ENCODE results near the gene SH3GL1.

DNA sequence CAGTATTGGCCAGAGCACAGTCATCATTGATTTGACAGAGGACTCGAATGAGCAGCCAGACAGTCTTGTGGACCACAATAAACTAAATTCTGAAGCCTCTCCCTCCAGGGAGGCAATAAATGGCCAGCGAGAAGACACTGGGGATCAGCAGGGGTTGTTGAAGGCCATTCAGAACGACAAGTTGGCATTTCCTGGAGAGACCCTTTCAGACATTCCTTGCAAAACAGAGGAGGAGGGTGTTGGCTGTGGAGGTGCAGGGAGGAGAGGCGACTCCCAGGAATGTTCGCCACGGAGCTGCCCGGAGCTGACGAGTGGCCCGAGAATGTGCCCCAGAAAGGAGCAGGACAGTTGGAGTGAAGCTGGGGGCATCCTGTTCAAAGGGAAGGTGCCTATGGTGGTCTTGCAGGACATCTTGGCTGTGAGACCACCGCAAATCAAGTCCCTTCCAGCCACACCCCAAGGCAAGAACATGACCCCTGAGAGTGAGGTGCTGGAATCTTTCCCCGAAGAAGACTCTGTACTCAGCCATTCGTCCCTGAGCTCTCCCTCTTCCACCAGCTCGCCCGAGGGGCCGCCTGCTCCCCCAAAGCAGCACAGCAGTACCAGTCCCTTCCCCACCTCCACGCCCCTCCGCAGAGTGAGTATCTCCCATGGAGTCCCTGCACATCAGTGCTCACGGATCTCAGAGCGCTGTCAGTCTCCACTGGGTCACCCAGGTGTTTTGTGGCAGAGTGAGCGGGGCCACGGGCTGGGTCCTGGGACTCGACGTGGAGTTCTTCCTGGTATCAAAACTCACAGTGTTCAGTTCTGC lies 9.0 kb upstream of the SH3GL1 start:
- TF ChIP-seq YY1 (IDR thresholded peaks at IDR 0.05; ENCODE audit: insufficient read depth, insufficient read length) (no peak), ZNF274 (IDR thresholded peaks at IDR 0.05; ENCODE audit: low read depth, low read length) (no peak)
